ENCODE data around the gene SMG7.

Gene SMG7

GRCh38 chr1:183588827-183589226 lies 116.5 kb downstream of the SMG7 start:
- in situ Hi-C loops (cut with HindIII; ENCODE audit: low pct_ligation_motif_present, low sequenced_read_pairs): no loop called here
- no peak overlapping the region for H3K27ac ChIP-seq
- no peaks in the 10 kb centered on the region for H3K36me3 ChIP-seq (replicated peaks)
- no peak for DNase-seq
- TF ChIP-seq CTCF (IDR thresholded peaks at IDR 0.05; ENCODE audit: low read depth, low read length, missing control alignments): no peak
- no peak overlapping the region for H3K4me3 ChIP-seq (ENCODE audit: low read depth, low read length)
- H3K27me3 ChIP-seq (replicated peaks): no peaks in the 10 kb centered on the region

GRCh38 chr1:183589384-183589783 lies 117.1 kb downstream of the SMG7 start:
- in situ Hi-C loops (cut with HindIII; ENCODE audit: low pct_ligation_motif_present, low sequenced_read_pairs): no loop called here
- no peak for DNase-seq
- TF ChIP-seq CTCF (IDR thresholded peaks at IDR 0.05; ENCODE audit: low read depth, low read length, missing control alignments): no peak
- H3K27me3 ChIP-seq (replicated peaks): no peaks in the 10 kb centered on the region
- no peak overlapping the region for H3K4me3 ChIP-seq (ENCODE audit: low read depth, low read length)
- H3K27ac ChIP-seq: no peak overlapping the region
- no peaks in the 10 kb centered on the region for H3K36me3 ChIP-seq (replicated peaks)

- H3K36me3 ChIP-seq (replicated peaks): no peaks in the 10 kb centered on the region
- no peak overlapping the region for H3K4me3 ChIP-seq (ENCODE audit: low read depth, low read length)
- H3K27ac ChIP-seq: no peak overlapping the region
- DNase-seq: no peak
- no peak for TF ChIP-seq CTCF (IDR thresholded peaks at IDR 0.05; ENCODE audit: low read depth, low read length, missing control alignments)
- in situ Hi-C loops (cut with HindIII; ENCODE audit: low pct_ligation_motif_present, low sequenced_read_pairs): no loop called here
- H3K27me3 ChIP-seq (replicated peaks): no peaks in the 10 kb centered on the region
Measured at GRCh38 chr1:183589874-183590243, 117.6 kb downstream of the SMG7 start.

GRCh38 chr1:183590244-183591191 lies 118.2 kb downstream of the SMG7 start, which contains the start of gene NCF2:
Gene NCF2, minus strand, starts transcription at chr1:183590459. Its CDS starts 130 bp downstream, at chr1:183590329.
- H3K36me3 ChIP-seq (replicated peaks): no peaks in the 10 kb centered on the region
- TF ChIP-seq CTCF (IDR thresholded peaks at IDR 0.05; ENCODE audit: low read depth, low read length, missing control alignments): no peak
- in situ Hi-C loops (cut with HindIII; ENCODE audit: low pct_ligation_motif_present, low sequenced_read_pairs): no loop called here
- no peak within 1 kb of the TSS for H3K27ac ChIP-seq
- no peak within 1 kb of the TSS for H3K4me3 ChIP-seq (ENCODE audit: low read depth, low read length)
- no peak for DNase-seq
- no peaks in the 10 kb centered on the region for H3K27me3 ChIP-seq (replicated peaks)

- Histone ChIP-seq H3K4me3 (ENCODE audit: low read depth, low read length) (no peak overlapping the region), H3K36me3 (replicated peaks) (no peaks in the 10 kb centered on the region), H3K27ac (no peak overlapping the region), H3K27me3 (replicated peaks) (no peaks in the 10 kb centered on the region)
- DNase-seq: no peak
- in situ Hi-C loops (cut with HindIII; ENCODE audit: low pct_ligation_motif_present, low sequenced_read_pairs): no loop called here
- no peak for TF ChIP-seq CTCF (IDR thresholded peaks at IDR 0.05; ENCODE audit: low read depth, low read length, missing control alignments)
Measured at GRCh38 chr1:183592733-183593132, 120.4 kb downstream of the SMG7 start.

All from brain microvascular endothelial cell (primary cell).